NCI-H748 (cell line): Measurements from ENCODE around the gene PROX1.
A peak's percentile ranks its signal among the peaks of the same experiment; 100 is the strongest.

Experiments
- DNase-seq: peaks from one replicate; lab custom pipeline; 2025; ENCODE audit not compliant: unreplicated experiment; lab: John Stamatoyannopoulos, UW

PROX1 gene

GRCh38 chr1:213987927-213988506 is at the start of gene PROX1:
PROX1 (plus strand) TSS chr1:213987973; CDS start chr1:213996536, 8,563 bp downstream.
- DNase-seq: peak; percentile 76

DNA sequence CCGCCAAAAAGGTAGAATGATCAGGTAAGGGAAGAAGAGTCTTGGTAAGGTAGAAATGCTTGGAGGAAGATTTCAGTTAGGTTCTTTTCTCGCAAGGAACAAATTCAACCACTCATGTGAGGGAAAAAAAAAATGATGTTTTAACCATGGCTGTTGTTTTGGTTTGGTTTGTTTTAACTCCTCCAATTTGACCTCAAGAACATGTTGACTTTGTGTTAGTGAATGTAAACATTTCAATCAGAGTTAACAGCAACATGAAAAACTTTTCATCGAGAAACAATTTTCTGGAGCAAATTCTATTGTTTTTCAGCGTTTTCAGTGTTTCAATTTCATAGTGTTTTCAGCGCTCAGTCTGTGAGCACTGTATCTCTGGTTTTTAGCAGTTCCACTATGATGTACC is 49.0 kb upstream of the PROX1 start:
- no peak for DNase-seq

- DNase-seq: no peak
These were observed 47.9 kb upstream of the PROX1 start for GRCh38 chr1:213939888-213940287.

GRCh38 chr1:213940947-213941346 is 46.8 kb upstream of the PROX1 start:
- no peak for DNase-seq

- no peak for DNase-seq
These were observed 45.7 kb upstream of the PROX1 start for GRCh38 chr1:213942061-213942460.

- DNase-seq: peak; percentile 71
These were observed 40.5 kb upstream of the PROX1 start for GRCh38 chr1:213947200-213947801.

DNA sequence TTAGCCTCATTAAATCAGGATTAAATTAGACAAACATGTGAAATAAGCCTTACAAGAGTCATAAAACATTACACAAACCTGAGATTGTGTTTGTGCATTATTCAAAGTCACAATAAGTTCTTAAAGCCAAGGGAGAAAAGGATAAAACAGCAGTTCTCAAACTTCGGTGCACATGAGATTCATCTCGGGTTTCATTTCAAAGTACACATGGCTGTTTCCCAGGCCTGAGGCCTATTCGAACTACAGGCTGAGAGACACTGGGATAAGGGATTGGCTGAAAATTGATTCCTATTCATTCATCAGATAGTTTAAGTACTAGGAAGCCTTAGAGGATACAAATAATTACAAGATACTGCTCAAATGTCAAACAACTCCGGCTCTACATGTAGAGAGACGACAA is 35.9 kb upstream of the PROX1 start:
- no peak for DNase-seq

DNA sequence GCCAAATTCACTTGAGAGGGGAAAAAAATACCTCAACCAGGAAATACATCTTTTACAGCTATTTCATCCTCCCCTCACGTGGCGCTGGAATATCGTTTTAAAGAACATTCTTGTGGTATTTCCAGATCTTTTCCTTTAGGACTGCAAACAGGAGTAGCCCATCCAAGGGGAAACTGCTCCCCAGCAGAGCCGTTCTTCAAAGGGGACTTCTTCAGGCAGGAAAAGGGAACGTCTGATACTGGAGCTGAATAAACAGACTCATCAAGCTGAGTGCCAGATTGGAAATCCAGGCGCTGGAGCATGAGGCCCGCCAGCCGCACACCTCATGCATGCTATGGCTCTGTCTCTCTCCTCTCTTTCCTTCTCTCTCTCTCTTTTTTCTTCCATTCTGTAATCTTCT is 34.0 kb upstream of the PROX1 start:
- DNase-seq: no peak

DNA sequence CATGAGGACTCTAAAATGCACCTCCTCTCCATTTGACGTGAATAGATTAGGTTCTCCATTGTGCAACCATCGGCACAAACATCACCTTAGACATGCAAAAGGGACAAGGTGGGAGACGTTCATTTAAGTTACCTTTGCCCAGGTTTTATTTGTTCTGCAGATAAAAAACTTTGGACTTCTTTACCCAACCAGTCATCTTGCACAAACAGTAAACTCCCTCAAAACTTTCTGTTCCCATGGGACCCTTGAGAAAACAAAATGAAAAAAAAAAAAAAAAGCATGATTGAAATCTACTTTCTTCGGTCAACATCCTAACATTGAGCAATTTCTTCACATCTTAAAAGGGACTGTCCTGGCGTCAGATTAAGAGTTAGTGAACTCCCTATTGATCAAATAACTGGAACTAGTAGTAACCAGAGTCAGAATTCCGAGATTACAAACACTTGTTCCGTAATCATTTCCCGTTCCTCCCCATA is 31.4 kb upstream of the PROX1 start:
- DNase-seq: no peak

DNA sequence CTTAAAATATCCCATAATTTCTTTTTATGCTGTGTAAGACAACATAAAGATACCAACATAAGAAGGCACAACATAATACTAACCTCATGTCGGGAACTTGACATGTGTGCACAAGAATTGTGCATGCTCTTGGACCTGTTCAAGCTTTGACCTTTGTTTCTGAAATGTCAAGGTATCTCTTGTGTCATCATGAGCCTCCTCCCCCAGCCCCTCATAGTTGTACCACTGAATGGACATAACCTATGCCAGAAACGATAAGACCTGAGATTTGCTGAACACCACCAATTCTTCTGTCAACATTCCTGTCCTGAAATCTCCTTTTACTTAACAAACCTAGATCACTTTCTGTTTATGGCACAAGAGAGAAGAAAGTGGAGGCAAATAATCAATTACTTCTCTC is 29.4 kb upstream of the PROX1 start:
- DNase-seq: no peak

DNA sequence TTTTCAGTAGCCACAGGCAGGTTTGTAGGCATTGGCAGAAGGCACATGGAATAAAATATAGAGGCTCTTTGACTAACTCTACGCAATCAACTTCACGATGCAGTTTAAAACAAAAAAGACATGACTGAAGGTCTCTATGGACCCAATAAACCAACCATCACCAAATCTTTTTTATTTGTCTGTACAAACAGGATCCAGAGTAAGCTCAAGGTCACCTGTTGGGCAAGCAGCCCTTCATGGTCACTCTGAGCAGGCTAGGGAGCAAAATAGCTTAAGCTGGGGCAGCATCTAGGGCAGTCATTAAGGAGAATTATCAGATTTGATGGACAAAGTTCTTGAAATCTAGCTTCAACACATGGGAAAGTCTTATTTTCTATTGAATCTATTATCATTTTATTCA is 26.8 kb upstream of the PROX1 start:
- no peak for DNase-seq

GRCh38 chr1:213962508-213962907 is 25.3 kb upstream of the PROX1 start:
- no peak for DNase-seq

DNA sequence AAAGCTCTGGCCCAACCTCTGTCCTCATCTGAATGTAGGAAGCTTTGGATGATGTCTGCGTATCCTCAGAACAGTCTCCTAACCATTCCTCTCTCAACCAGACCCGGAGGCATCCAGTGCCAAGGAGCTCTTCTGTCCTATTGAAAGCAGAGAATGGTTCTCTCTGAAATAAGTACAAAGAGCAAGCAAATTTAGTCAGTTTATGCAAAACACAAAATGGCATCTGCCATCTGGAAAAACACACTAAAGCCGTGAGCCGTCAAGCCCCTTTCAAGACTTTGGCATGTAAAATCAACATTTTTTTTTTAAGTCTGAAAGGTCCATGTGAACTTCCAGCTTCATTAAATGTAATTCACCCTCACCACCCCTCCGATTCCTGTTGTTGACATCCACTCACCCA is 21.7 kb upstream of the PROX1 start:
- DNase-seq: no peak

- DNase-seq: no peak
These were observed 19.5 kb upstream of the PROX1 start for GRCh38 chr1:213968146-213968825.

DNA sequence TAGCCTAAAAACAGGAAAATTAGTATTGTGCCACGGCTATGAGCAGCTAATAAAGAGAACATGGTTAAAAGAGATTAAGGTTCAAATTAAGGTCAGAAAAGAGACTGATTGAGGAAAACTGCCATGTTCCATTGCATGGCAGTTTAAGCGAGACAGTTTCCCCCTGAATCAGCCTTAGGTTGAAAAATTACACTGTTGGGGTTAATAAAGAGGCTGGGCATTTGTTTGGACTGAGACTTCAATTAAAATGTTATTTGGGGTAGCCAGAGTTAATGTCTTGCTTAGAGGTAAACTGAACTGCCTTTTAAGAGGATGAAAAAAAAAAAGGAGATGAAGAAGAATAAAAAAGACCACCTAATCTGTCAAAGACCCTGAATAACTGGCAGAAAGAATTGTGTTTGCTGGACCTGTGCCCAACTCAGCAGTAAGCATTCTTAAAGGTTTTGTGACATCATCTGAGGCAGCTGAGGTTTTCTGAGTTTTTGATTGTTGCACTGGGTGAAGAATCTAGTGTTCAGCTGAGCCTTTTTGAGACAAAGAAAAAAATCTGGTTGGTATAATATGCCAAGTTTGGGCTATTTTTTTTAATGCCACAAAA is 17.7 kb upstream of the PROX1 start:
- no peak for DNase-seq

DNA sequence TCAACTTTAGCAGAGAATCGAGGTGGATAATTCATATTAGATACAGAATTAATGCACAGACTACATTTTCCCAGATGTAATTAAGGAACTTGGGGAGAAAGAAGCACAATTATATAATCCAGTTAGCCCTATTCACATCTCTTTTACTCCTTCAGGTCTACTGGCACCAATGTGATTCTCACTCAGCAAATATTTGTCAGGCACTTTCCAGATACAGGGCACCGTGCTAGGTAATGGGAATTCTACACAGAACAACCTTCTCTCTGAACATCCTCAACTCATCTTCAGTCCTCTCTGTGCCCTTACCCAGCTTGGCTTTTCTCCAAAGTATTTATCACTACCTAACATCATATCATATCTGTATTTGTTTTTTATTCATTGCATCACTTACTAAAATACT is 15.6 kb upstream of the PROX1 start:
- DNase-seq: no peak

GRCh38 chr1:213973129-213973528 is 14.6 kb upstream of the PROX1 start:
- DNase-seq: no peak

DNA sequence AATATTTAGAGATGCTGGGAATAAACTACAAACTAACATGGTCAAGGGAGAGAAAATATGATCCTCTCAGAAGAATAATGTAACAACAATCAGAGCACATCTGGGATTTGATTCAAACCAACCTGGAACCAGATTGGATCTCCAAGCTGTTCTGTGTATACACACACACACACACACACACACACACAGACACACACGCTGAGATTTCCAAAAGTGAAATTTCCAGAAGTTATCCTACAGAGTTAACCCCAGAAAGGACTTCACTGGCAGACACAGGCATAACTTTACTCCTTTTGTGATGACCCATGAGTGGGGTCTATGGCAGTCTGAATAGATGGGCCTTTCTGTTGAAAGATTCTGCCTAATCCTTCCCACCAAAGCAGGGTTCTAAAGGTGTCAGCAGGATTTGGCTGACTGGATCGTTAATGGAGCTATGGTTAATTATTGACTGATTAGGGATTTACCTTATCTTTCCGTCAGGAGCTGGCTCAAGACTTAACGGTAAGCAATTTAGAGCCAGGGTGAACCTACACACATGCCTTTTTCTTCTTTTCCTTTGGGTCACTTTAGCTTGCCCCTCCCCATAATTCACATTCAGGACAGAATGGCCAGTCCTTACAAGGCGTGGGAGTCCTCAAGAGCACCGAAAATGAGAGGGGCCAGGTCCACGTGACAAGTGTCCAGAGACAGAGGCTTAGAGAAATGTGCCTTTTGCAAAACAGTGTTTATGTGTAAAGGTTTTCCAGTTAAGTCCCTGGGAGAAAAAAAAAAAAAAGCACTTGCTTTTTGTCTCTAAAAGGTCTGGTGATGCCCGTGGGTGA is 10.9 kb upstream of the PROX1 start:
- no peak for DNase-seq

DNA sequence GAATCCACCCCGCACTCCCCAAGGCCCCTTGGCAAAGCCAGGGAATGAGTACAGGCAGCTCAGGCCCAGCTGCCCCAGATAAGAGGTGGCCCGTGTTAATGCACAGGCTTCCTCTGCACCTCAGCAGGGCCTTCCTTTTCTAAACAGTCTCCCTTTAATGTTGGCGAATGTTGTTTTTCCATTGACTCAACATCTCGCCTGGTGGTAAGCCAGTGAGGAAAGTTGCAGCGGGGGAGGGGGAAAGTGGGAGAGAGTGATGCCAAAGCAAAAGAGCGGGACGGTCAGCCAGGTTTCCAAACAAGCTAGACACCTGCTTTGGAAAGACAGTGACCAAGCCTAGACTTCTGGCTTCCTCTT is 10.3 kb upstream of the PROX1 start:
- DNase-seq: no peak

GRCh38 chr1:213977909-213978308 is 9.9 kb upstream of the PROX1 start:
- no peak for DNase-seq
